Stimulated activated CD4-positive, alpha-beta T cell treated with anti-CD3 and anti-CD28 coated beads, Interleukin-15, amount 100 ng/mL, for 24 hours (primary cell): ENCODE data around the gene FAM98B.
A peak's percentile ranks its signal among the peaks of the same experiment; 100 is the strongest.

Experiments used
- DNase-seq: peaks from one replicate; pipeline ENCODE4 v3.0.0-alpha.2; 2020

Gene FAM98B

DNA sequence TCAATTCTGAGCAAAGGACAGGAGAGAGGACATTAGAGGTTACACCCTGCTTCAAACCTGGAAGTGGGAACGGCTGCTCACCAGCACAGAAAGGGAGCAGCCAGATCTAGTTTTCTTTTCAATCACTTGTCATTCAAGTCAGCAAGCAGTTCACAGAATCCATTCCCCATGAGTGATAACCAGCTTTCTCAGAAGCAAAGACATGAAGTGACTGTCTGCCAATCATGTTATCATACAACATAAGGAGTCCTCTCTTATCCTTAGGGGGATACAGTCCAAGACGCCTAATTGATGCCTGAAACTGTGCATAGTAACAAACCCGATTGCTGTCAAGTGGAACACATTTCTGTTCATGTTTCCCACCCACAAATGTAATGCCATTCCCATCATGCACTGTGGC lies 54.7 kb downstream of the FAM98B start:
- DNase-seq: no peak

DNA sequence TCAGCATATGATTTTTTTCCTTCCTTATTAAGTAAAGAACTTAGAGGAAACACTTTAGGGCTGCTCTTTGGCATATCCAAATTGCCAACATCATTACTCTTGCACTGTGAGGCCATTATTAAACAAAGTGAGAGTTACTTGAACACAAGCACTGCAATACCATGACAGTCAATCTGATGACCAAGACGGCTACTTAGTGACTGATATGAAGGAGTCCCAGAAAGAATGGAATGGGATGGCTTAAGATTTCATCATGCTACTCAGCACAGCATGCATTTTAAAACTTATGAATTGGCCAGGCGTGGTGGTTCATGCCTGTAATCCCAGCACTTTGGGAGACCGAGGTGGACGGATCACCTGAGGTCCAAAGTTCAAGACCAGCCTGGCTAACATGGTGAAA lies 55.2 kb downstream of the FAM98B start:
- DNase-seq: no peak

DNA sequence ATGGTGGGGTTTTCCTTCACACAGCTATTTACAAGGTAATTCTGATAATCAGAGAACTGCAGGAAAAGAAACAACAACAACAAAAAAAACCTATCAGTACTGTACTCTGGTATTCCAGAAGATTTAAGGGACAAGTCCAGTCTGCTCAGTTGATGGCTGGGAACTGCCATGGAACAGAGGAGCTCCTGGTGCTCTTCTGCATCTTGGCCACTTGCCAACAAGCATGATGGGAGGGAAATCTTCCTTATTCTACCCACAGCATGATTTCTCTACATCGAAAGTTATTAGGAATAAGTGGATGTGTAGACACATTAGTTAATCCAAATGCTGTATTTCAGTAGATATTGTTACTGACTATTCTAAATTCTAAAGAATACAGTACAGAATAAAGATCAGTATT lies 59.0 kb downstream of the FAM98B start:
- DNase-seq: no peak

DNA sequence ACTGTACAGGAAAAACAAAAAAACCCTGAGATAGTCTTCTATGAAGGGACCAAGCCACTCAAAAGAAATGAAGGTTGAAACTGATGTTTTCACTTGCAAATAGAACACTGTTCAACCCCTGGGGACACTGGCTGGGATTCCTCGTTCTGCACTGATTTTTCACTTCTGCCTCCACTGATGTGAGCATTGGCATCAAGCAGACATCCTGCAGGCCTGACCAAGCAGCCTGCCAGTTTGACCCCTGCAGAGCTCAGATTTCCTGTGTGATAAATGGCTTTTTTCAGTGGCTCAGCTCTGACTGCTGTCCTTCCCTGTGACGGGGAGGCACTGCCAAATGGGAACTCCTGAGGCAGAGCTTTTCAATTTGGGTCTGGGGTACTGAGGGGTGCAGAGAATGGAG lies 60.7 kb downstream of the FAM98B start:
- no peak for DNase-seq

DNA sequence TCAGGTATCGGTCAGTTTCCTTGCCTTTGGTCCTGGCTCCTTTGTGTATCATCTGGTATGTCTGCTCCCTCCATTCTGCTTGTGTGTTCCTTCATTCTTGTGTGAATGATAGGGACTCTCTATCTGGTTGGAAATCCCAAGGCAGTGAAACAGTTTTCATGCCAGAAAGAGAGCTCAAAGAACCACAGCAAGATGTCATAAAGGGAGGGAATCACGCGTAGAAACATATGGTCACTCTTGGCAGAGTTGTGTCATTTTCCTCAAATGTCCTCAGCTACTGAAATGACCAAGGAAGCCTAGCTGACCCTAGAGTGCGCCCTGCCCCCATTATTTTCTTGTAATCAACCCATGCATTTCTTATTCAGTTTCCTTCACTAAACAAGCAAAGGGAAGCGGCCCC lies 62.7 kb downstream of the FAM98B start:
- no peak for DNase-seq

DNA sequence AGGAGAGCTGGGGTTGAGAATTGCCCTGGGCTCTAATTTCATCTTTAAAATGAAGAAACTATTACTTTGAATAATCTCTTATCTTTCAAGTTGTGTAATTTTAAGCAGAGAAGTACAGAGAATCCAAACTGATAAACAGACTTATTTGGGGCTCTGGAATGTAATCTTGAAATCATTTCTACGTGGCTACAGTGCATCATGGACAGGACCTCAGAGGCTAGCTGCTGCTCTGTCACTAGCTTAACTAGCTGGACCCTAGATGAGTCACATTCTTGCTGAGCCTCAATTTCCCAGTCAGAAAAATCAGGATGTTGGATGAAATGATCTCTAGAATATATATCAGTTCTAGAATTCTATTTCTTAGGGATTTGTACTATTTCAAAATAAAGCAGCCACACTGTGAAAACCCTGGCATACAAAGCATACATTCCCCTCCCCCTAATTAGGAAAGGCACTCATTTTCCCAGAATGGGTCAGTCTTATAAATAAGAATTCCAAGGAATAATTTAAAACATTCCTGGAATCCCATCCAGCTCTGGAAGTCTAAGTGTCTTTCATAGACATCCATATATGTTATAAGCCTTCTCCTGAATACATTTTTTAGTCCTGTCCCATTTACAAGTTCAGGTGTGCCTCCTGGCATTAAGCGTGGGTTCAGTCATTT lies 63.5 kb downstream of the FAM98B start:
- DNase-seq: no peak

DNA sequence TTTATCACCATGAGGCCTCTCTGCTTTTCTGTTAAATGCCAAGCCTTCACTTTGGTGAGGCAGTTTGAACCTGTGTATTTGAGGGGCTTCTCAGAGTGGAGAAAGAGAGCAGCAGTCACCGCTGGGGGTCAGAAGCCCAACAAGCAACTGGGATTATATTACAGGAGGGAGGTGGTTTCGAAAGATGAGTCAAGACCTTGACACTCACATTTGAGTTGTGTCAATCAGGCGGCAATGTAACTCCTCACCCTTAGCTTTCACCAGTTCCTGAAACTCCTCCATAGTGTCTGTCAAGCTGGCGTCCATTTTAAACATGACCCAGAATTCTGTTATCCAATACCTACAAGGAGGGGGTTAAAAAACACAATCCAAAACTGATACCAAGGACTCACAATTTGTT lies 64.2 kb downstream of the FAM98B start:
- DNase-seq: no peak

DNA sequence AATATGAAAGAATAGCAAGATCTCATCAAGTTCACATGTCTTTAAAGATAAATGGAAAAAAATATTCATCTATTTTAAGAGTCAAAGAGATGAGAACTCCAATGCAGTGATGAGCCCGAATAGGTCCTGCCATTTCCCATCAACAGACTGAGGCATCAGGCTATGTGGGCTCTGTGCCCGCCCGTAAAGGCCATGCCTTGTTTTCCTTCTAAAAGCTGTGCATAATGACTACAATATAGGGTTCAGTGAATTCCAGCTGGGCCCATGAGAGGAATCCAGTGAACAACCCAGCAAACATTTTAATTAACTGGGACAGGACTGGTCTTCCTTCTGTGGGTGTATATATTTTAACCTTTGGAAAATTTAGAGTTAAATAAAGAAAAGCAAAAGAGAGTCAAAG lies 66.1 kb downstream of the FAM98B start:
- DNase-seq: no peak

DNA sequence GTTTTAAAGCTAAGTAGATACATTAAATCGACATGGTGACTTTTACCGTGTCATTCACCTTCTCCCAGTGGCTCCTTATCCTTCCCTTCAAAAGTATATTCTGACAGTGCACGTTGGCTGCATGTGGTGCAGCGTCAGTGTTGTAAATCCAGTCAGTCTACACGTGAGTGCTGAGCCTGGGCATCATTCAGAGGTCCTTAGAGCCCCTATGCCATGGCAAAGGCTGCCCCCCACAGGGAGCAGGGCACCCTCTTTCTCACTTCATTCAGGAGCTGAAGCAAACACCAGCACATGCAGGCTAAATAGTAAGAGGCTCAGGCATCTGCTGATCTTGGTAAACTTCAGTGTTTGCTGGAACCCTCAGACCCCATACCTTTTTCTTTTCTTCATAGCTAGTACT lies 67.4 kb downstream of the FAM98B start:
- no peak for DNase-seq

DNA sequence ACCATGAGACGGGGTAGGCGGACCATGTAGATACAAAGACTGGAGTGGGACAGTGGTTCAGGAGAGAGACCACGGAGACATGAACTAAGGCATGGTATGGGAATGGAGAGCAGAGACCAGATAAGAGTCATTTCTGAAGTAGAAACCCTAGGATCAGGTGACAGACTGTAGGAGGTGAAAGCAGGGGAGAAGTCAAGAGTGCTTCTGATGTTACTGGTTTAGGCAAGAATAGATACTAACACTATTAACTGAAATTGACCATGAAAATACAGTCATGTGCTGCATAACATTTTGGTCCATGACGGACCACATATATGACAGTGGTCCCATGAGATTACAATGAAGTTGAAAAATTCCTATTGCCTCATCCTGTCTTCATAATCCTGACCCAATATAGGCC lies 69.0 kb downstream of the FAM98B start:
- DNase-seq: no peak

DNA sequence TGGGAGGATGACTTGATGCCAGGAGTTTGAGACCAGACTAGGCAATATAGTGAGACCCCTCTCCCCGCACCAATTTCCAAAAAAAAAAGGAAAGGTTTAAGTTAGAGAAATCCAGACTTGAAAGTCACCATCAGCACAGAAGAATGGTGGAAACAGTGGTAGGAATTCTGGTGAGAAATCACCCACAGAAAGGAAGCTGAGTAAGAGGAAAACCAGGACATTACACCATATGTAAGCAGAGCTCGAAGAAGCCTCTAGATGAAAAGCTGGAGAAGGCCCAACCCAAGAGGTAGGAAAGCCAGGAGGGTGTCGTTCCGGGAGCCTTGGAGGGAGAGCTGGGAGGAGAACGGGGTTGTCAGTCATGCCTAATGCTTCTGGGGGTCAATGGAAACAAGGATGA lies 70.2 kb downstream of the FAM98B start:
- no peak for DNase-seq

DNA sequence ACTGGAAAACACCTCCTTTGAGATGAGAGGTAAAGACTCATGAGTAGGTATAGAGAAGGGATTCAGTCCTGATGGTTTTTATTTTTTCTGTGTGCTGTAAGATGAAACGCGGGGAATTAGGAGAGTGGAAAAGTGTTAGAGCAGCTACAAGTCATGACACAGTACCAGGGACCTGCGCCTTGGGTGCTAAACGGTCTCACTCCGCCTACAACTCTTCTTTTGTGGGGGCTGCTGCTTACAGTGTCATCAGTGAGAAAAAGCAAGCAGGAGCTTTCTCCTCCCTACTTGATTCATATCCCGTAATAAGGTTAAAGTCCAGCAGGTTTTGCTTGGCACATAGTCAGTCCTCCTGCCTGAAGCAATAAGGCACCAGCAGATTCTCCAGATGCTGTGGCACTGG lies 71.6 kb downstream of the FAM98B start:
- no peak for DNase-seq

DNA sequence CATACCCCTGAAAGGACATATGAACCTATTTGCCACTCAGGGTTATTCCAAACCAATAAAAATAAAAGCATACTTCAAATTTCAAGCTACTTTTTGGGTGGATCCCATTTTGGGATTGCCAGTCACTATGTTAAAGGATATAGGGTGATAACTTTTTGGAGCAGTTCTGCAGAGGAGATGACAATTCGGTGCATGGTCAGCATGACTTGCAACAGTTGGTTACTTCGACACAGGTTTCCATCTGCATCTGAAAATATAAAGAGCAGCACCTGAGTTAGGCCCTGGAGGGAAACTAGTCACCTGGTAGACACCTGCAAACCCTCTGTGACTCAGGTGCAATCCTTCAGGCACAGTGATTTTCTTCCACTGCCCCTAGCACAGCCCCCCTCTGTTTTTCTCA lies 72.2 kb downstream of the FAM98B start:
- DNase-seq: no peak

DNA sequence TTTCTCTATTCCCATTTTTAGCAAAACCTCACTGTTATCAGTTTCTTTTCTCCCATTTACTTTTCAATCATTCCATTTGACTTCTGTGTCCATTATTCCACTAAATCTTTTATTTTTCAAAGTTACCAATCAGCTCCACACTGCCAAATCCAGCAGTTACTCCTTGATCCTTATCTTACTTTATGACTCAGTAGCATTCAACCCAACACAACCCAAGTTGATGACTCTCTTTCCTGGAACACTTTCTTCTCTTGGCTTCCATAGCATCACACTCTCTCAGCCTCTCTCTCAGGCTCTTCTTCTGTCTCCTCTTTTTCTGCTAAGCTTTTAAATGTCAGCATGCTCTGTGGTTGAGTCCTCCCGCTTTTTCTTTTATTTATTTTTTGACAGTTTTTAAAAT lies 74.4 kb downstream of the FAM98B start:
- DNase-seq: no peak

DNA sequence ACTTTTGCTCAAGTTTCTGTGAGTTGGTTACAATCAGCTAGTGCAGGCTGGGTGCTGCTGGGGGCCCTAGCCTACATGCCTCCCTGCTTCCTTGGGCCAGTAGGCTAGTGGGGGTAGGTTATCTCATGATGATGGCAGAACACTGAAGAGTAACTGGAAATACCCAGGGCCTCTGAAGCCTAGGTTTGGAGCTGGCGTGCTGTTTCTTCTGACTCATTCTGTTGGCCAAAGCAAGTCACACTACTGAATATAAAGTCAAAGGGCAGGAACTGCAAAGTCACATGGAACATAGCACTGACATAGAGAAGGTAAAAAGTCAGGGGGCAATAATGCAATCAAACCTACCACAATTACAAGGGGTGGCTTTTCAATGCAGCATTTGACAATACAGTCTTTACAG lies 76.2 kb downstream of the FAM98B start:
- DNase-seq: peak; percentile 33

DNA sequence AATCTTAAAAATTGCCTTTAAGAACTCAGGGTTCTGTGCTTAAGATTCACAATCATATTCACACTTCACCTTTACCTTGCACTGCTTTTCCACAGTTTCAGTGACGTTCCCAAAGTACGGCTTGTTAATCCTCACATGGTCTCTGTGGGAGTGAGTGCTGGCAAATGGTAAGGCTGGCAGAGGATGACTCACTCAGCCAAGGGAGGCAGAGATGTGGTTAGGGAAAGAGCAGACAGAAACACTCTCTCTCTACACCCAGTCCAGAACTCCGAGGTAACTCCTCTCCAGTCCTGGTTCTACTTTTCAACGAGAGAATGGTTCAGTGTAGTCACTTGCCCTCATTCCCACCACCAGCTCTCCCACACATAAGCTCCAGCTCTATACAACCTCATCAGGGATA lies 77.6 kb downstream of the FAM98B start:
- no peak for DNase-seq

DNA sequence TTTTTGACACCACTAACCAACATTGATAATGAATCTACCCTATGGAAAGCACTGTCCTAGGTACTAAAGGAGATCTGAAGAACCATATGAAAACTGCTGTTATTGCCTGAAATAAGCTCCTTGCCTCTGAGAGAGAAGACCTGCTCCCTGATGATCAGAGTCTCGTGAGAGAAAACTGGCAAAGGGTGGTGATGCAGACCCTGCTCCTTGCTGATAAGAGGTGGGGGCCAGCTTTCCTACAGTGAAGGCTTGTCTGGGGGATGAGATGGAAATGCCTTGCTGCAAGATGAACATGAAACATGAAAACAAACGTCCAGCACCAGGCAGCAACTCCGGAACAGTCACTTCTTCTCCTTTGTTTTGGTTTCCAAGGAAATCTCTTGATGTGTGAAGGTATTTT lies 78.8 kb downstream of the FAM98B start:
- no peak for DNase-seq

DNA sequence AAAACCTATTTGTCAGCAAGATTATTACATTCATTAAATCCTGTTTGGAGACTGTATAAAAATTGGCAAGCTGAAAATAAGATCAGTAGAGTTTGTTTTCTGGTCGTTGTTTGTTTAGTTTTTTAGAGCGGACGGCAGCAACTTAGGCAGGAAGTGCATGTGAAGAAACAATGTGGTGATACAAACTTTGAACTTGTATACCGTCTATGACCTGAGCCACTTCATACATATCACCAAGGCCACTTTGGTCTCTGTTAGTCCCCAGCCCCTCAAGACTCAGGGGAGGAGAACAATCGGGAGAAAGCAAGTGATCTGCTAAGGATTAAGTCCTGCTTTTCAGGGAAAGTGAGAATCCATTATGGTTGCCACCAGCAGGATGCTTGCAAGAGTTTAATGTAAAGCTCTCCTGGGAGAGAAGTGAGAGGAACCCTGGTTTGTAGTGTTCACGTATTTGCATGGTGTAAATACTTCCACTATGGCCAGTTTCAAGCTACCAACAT lies 79.5 kb downstream of the FAM98B start:
- no peak for DNase-seq

DNA sequence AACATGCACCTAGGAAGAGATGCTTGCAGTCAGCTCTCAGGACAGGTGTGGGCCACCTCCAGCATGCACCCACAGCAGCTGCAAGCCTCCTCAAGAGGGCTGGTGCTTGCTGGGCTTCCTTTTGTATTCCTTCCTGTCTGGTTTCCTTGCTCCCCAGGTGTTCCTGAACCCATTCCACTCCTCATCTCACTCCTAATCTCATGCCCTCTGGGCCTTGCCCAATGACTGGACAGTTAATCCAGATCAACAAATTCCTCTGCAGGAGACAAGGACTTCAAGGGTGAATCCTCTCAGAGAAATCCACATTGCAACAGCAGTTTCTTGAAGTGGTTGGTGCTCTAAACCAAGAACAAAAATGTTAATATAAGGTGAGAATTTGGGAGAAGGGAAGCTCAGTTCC lies 80.0 kb downstream of the FAM98B start:
- DNase-seq: no peak

DNA sequence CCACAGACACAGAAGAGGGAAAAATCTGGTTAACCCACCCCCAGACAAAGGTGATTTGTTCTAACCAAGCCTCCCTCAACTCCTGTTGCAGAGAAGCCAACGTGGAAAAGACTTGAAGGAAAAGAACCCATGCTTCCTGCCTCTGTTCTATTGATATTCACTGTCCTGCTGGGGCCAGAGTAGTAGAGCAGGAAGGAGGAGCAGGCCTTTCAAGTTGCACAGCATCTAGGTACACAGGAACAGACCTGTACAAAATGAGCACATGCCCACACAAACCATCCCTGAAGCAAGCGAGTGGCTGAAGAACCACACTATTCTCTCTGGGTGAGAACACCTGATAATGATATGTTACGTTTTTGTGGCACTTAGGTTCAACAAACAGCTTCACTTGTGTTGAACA lies 80.8 kb downstream of the FAM98B start:
- DNase-seq: no peak

DNA sequence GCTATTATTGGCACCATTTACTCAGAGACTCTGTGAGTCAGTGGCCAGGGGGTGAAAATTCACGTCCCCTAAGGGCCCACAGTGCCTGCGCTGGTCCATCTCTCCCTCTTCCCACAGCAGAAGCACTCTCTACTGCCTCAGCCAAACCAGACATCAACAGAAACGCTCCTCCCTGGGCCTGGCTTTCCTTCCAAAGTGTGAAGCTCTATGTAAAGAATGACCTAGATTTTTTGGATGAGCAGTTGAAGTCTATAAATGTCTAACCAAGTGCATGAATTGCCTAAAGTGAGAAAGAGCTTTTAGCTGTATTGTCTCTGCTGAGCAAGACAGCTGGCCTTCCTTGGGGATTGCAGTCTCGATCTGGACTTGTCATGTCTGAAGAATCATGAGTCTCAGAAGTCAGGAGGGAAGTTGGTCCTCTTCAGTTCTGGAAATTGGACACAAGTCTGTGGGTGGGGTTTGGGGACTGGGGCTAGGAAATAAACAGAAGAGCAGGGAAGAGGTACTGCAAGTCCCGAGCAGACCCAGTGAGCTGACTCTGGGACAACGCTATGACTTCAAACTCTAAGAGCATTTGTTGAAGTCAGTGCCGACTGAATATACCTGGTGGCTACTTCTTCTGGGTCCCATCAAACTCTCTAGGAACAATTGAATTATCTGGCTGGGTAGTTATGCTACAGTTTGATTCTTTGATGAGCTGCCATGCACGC lies 81.7 kb downstream of the FAM98B start:
- no peak for DNase-seq

DNA sequence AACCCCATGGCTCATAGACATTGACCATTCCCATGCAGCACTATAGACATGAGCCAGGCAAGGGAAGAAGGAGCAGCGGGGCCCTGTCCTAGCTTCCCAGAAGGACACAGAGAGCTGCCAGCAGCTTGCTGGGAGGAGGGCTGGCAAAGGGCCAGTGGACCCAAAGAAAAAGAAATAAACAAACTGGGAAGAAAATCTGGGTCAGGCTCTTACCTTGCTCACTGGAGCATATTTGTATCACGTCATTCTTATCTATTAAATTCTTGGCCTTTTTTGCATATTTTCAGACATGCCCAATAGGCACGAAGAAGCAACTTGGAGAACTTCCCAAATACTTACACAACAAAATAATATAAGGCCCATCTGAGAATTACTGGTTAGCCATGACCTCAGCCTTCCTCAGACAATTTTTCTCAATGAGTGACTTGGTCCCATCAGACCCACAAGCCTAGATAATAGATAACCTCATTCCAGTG lies 82.3 kb downstream of the FAM98B start:
- no peak for DNase-seq
